Osteoblast (primary cell): ENCODE measurements around the gene CHRNA10. TPM values are rescaled to one million over a fixed set of nuclear protein-coding genes. Genes with fewer than 3 reads are reported as not detected.
"Not testable (repeated sequence)": the region's sequence is repeated elsewhere in the genome, so short reads cannot be mapped to it uniquely, and the experiment has no call there.

ENCODE experiments used
- DNase-seq: peaks from one replicate; pipeline ENCODE4 v3.0.0; 2011; ENCODE audit warnings: low spot score, mixed read lengths; ENCODE audit not compliant: insufficient read length; ENCODE audit errors: missing footprints
- H2AFZ ChIP-seq: 2 replicates; pipeline ENCODE4 v1.6.0; 2011; ENCODE audit warnings: mild to moderate bottlenecking, low read length
- H3K27ac ChIP-seq: 2 replicates; pipeline ENCODE4 v1.5.1; 2011; ENCODE audit warnings: mild to moderate bottlenecking, low read depth, low read length, moderate library complexity
- H3K27me3 ChIP-seq: 2 replicates; pipeline ENCODE4 v1.6.0; 2012; ENCODE audit warnings: mild to moderate bottlenecking, control low read depth, inconsistent platforms, low read length, moderate library complexity; ENCODE audit not compliant: insufficient read depth
- H3K36me3 ChIP-seq: 2 replicates; pipeline ENCODE4 v1.5.1; 2011; ENCODE audit warnings: mild to moderate bottlenecking, low read length, control low read depth, moderate library complexity; ENCODE audit not compliant: insufficient read depth
- H3K4me1 ChIP-seq: 2 replicates; pipeline ENCODE4 v1.5.1; 2011; ENCODE audit warnings: mild to moderate bottlenecking, low read length, control low read depth, moderate library complexity; ENCODE audit not compliant: insufficient read depth
- H3K4me2 ChIP-seq: 2 replicates; pipeline ENCODE4 v1.6.0; 2011; ENCODE audit warnings: mild to moderate bottlenecking, low read length; ENCODE audit not compliant: insufficient read depth
- H3K4me3 ChIP-seq: fragments of 200-600 bp; sonication (generic); 3 replicates; pipeline ENCODE4 v1.5.1; 2012; ENCODE audit warnings: mild to moderate bottlenecking, low read length, inconsistent platforms; ENCODE audit not compliant: insufficient read depth
- H3K79me2 ChIP-seq: 2 replicates; pipeline ENCODE4 v1.6.0; 2012; ENCODE audit warnings: mild to moderate bottlenecking, low read length, control low read depth, inconsistent platforms; ENCODE audit not compliant: insufficient read depth
- H3K9me3 ChIP-seq: 2 replicates; pipeline ENCODE4 v1.5.1; 2011; ENCODE audit warnings: low read depth, low read length, control low read depth
- H4K20me1 ChIP-seq: 2 replicates; pipeline ENCODE4 v1.6.0; 2012; ENCODE audit warnings: mild to moderate bottlenecking, low read length, control low read depth; ENCODE audit not compliant: insufficient read depth
- total RNA-seq: library from RNA; depleted of rRNA; stranded (reverse); fragments of >200 nt; gene quantifications from 2 replicates; pipeline ENCODE4 v1.2.3, GENCODE V29; 2012
- TF ChIP-seq, protein P1 (sequence below): IDR thresholded peaks from 2 replicates; pipeline ENCODE4 v1.5.1; 2011; ENCODE audit warnings: mild to moderate bottlenecking, low read depth, low read length, moderate library complexity; ENCODE audit errors: extremely low read depth

CHRNA10 gene
- total RNA-seq, 1 donor: 0.72 TPM

GRCh38 chr11:3655547-3655946 is 15.6 kb downstream of the CHRNA10 start:
- no peak overlapping the region for H3K4me2 ChIP-seq
- no peaks in the 10 kb centered on the region for H3K9me3 ChIP-seq
- H3K4me3 ChIP-seq: no peak overlapping the region
- H3K36me3 ChIP-seq: no peaks in the 10 kb centered on the region
- H3K27me3 ChIP-seq: peaks cover 10% of the 10 kb centered on the region
- DNase-seq: no peak
- no peaks in the 10 kb centered on the region for H3K4me1 ChIP-seq
- H3K27ac ChIP-seq: no peak overlapping the region
- H3K79me2 ChIP-seq: no peaks in the 10 kb centered on the region
- TF ChIP-seq, protein P1, sequence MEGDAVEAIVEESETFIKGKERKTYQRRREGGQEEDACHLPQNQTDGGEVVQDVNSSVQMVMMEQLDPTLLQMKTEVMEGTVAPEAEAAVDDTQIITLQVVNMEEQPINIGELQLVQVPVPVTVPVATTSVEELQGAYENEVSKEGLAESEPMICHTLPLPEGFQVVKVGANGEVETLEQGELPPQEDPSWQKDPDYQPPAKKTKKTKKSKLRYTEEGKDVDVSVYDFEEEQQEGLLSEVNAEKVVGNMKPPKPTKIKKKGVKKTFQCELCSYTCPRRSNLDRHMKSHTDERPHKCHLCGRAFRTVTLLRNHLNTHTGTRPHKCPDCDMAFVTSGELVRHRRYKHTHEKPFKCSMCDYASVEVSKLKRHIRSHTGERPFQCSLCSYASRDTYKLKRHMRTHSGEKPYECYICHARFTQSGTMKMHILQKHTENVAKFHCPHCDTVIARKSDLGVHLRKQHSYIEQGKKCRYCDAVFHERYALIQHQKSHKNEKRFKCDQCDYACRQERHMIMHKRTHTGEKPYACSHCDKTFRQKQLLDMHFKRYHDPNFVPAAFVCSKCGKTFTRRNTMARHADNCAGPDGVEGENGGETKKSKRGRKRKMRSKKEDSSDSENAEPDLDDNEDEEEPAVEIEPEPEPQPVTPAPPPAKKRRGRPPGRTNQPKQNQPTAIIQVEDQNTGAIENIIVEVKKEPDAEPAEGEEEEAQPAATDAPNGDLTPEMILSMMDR: no peak
- H2AFZ ChIP-seq: no peak overlapping the region
- no peaks in the 10 kb centered on the region for H4K20me1 ChIP-seq

GRCh38 chr11:3652514-3652913 is 18.7 kb downstream of the CHRNA10 start:
- not testable (repeated sequence) for H3K4me3 ChIP-seq, H3K4me1 ChIP-seq, DNase-seq, H3K79me2 ChIP-seq, H4K20me1 ChIP-seq, H3K4me2 ChIP-seq, H3K27ac ChIP-seq, H2AFZ ChIP-seq, H3K9me3 ChIP-seq, H3K36me3 ChIP-seq
- peaks cover 21% of the 10 kb centered on the region for H3K27me3 ChIP-seq

GRCh38 chr11:3649374-3649773 is 21.8 kb downstream of the CHRNA10 start:
- not testable (repeated sequence) for H3K36me3 ChIP-seq, H3K9me3 ChIP-seq, H3K4me3 ChIP-seq, DNase-seq, H2AFZ ChIP-seq, H3K27ac ChIP-seq, H3K4me1 ChIP-seq, H4K20me1 ChIP-seq, H3K79me2 ChIP-seq, H3K4me2 ChIP-seq
- peaks cover 20% of the 10 kb centered on the region for H3K27me3 ChIP-seq

GRCh38 chr11:3648843-3649242 is 22.3 kb downstream of the CHRNA10 start:
- not testable (repeated sequence) for H4K20me1 ChIP-seq, H3K4me2 ChIP-seq, H3K4me1 ChIP-seq, H3K4me3 ChIP-seq, H3K36me3 ChIP-seq, DNase-seq, H3K9me3 ChIP-seq, H3K79me2 ChIP-seq, H3K27ac ChIP-seq, H2AFZ ChIP-seq
- peaks cover 22% of the 10 kb centered on the region for H3K27me3 ChIP-seq

DNA sequence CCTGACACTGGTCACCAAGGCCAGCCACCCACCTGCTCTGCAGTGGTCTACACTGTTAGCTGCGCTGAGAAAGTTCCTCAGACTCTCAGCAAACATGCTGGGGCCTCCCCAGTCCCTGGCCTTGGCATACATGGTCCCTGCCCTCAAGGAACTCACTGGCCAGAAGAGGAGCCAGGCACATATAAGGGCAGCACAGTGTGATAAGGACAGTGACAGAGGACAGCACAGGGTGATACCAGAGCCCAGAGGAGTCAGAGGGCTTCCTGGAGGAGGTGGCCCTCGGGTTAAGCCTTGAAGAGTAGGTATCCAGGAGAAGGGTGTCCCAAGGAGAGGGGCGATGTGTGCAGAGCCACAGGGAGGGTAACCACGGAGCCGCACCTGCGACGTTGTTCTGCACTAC is 25.6 kb downstream of the CHRNA10 start:
- DNase-seq: no peak
- H3K79me2 ChIP-seq: no peaks in the 10 kb centered on the region
- TF ChIP-seq, protein P1: no peak
- no peaks in the 10 kb centered on the region for H3K36me3 ChIP-seq
- peaks cover 46% of the 10 kb centered on the region for H3K27me3 ChIP-seq
- H3K27ac ChIP-seq: no peak overlapping the region
- H3K9me3 ChIP-seq: no peaks in the 10 kb centered on the region
- H4K20me1 ChIP-seq: no peaks in the 10 kb centered on the region
- H3K4me2 ChIP-seq: no peak overlapping the region
- peaks cover 8% of the 10 kb centered on the region for H3K4me1 ChIP-seq
- no peak overlapping the region for H2AFZ ChIP-seq
- no peak overlapping the region for H3K4me3 ChIP-seq
